ENCODE results near the gene CACNA1D.

CACNA1D gene

DNA sequence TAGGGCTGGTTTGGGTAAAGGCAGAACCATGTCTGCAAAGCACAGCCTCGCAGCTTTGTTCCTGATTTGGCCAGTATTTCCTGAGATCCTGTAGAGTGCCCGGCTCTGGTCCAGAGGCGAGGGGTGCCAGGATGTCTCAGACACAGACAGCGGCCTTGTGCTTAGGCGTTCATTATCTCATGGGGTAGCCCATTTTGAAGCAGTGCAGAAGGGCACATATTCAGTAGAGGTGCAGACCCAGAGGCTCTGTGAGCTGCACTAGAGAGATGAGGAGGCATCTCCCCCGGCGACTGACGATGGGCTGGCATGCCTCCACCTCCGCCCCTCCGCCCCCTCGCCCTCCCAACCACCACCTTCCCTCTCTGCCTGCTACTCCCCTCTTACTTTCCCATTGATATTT, 181.5 kb downstream of the CACNA1D start:
- TF ChIP-seq, protein P1, sequence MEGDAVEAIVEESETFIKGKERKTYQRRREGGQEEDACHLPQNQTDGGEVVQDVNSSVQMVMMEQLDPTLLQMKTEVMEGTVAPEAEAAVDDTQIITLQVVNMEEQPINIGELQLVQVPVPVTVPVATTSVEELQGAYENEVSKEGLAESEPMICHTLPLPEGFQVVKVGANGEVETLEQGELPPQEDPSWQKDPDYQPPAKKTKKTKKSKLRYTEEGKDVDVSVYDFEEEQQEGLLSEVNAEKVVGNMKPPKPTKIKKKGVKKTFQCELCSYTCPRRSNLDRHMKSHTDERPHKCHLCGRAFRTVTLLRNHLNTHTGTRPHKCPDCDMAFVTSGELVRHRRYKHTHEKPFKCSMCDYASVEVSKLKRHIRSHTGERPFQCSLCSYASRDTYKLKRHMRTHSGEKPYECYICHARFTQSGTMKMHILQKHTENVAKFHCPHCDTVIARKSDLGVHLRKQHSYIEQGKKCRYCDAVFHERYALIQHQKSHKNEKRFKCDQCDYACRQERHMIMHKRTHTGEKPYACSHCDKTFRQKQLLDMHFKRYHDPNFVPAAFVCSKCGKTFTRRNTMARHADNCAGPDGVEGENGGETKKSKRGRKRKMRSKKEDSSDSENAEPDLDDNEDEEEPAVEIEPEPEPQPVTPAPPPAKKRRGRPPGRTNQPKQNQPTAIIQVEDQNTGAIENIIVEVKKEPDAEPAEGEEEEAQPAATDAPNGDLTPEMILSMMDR (IDR thresholded peaks at IDR 0.05) = no peak

DNA sequence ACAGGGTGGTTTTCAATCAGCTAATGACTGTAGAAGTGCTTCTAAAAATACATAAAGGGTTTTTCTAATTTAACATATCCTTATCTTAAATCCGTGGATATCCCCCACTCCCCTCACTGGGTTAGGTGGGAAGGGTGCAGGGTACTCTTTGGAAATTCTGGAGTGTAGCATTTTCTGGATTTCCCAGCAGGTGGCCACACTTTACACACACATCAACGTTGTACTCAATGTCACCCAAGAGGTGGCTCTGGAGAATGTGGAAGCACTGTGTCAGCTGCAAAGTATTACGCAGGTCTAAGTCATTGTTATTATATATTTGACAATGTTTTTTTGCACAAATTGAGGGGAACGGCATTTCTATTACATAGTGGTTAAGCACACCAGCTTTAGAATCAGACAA, 183.0 kb downstream of the CACNA1D start:
- TF ChIP-seq, protein P1 (IDR thresholded peaks at IDR 0.05) = peak; percentile 53

DNA sequence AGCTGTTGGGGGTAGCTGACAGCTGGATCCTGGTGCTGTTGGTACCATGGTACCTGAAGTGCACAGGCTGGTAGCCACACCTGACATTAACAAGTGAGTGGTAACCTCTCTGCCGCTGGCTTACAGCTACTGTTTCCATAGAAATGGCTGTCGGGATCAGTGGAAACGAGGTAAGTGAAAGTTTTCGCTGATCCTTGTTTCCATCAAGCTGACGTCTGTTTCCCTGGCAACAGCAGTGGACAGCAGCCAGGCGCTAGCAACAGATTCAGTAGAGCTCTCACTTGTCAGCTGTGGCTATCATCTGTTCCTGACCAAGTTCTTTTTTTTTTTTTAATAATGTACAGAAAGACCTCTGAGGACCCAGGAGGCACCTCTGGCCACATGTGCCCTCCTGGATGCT, 185.6 kb downstream of the CACNA1D start:
- TF ChIP-seq, protein P1 (IDR thresholded peaks at IDR 0.05) = no peak

DNA sequence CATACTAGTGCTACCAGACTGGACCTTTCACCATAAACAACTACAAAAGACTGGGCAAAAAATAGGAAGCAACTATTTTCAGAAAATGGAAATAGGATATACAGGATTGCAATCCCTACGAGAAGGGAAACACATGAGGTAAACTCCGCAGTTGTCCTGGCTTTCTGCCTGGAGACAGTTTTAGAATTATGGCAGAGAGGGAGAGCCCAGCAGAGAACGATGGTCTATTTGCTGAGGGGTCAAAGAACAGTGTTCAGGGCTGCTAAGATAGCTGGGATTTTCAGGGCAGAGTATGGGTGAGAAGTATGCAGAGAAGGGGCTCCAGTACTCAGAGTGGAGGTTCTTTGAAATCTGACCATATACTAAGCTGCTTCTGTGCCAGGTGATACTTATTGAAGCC, 188.4 kb downstream of the CACNA1D start:
- TF ChIP-seq, protein P1 (IDR thresholded peaks at IDR 0.05) = no peak

DNA sequence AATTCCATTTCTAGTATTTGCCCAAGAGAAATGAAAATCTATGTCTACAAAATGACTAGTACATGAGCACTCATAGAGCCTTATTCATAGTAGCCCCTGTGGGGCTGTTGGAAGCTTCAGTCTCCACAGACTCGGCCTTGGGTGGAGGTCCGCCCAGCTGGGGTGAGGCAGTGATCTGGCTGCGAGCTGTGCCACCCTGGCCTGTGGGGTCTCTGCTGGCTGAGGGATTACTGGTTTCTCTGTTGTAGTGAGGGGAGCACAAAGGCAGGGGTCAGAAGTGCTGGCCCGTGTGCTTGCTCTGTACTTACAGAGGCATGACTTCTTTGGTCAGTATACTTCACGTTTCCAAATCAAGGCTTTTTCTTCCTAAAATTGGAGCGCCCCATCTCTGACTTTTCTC, 193.7 kb downstream of the CACNA1D start:
- TF ChIP-seq, protein P1 (IDR thresholded peaks at IDR 0.05) = no peak

DNA sequence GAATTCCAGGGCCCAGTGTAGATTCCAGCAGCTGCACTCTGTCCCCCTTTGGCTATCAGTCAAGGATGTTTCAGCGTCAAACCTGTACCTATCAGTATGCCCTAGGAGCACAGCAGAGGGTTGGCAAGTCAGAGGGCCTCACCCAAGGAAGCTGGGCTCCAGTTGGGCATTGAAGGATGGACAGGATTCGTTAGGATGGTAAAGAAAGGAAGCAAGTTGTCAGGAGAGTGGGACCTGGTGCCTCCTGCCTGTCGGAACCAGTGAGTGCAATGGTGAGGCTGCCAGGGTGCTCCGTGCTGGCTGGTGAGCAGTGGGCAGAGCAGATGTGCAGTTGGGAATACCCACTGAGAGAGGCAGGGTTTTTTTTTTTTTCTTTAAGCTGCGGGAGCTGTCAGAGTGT, 194.6 kb downstream of the CACNA1D start:
- TF ChIP-seq, protein P1 (IDR thresholded peaks at IDR 0.05) = no peak

DNA sequence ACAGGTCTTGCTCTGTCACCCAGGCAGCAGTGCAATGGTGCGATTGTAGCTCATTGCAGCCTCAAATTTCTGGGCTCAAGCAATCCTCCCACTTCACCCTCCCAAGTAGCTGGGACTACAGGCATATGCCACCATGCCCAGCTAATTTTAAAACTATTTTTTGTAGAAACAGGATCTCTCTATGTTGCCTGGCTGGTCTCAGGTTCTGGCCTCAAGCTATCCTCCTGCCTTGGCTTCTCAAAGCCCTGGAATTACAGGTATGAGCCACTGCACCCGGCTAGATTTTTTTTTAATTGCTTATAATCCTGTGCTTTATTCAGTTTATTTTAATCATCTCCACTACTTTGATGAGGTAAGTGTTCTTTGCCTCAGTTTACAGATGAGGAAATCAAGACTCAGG, 195.3 kb downstream of the CACNA1D start:
- TF ChIP-seq, protein P1 (IDR thresholded peaks at IDR 0.05) = no peak

DNA sequence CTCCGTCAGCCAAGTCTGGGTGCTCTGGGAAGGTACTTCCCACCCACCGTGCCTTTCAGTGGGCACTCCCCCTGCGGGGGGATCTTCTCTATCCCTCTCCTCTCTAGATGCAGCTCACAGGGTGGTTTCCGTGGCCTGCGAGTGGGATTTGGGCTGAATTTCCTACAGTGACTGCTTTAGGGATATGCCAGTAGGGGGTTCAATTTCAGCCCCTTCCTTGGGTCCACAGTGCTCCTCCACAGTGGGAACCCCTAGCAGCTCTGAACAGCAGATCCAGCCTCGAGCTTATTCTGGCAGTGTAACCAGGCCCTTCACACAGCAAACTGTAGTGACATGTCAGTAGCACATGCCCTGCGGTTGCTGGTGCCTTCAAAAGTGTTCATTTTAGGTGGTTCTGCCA, 196.1 kb downstream of the CACNA1D start:
- TF ChIP-seq, protein P1 (IDR thresholded peaks at IDR 0.05) = no peak

Data from LNCAP (cell line).